Mucosa of rectum (tissue), 2 donors: Measurements from ENCODE around the gene GALP.
"Not testable (repeated sequence)": the region's sequence is repeated elsewhere in the genome, so short reads cannot be mapped to it uniquely, and the experiment has no call there.

Experiments
- H3K27ac ChIP-seq, 2 donors: one replicate each; pipeline ENCODE4 v1.7.0; 2013; ENCODE audit warnings: inconsistent platforms in 2 of 2, low read depth in 2 of 2, low read length in 2 of 2
- H3K27me3 ChIP-seq, 2 donors: one replicate each; pipeline ENCODE4 v1.7.0; 2013; ENCODE audit warnings: low read length in 2 of 2; ENCODE audit not compliant: control insufficient read depth in 2 of 2, insufficient read depth in 2 of 2
- H3K36me3 ChIP-seq, 2 donors: one replicate each; pipeline ENCODE4 v1.7.0; 2013; ENCODE audit warnings: low read length in 2 of 2; ENCODE audit not compliant: control insufficient read depth in 2 of 2, insufficient read depth in 2 of 2
- H3K4me1 ChIP-seq, 2 donors: one replicate each; pipeline ENCODE4 v1.7.0; 2013; ENCODE audit warnings: low read length in 2 of 2, mild to moderate bottlenecking in 1 of 2; ENCODE audit not compliant: control insufficient read depth in 2 of 2, insufficient read depth in 2 of 2
- H3K4me3 ChIP-seq, 2 donors: one replicate each; pipeline ENCODE4 v1.7.0; 2013; ENCODE audit warnings: low read length in 2 of 2
- H3K9ac ChIP-seq, 2 donors: one replicate each; pipeline ENCODE4 v1.7.0; 2013; ENCODE audit warnings: low read length in 2 of 2, low read depth in 1 of 2, mild to moderate bottlenecking in 1 of 2
- H3K9me3 ChIP-seq, 2 donors: one replicate each; pipeline ENCODE4 v1.7.0; 2013; ENCODE audit warnings: low read length in 2 of 2; ENCODE audit not compliant: control insufficient read depth in 2 of 2
- donor health status: healthy.
- donor health status: Normal muscosa, but diverticular disease.

Gene GALP

DNA sequence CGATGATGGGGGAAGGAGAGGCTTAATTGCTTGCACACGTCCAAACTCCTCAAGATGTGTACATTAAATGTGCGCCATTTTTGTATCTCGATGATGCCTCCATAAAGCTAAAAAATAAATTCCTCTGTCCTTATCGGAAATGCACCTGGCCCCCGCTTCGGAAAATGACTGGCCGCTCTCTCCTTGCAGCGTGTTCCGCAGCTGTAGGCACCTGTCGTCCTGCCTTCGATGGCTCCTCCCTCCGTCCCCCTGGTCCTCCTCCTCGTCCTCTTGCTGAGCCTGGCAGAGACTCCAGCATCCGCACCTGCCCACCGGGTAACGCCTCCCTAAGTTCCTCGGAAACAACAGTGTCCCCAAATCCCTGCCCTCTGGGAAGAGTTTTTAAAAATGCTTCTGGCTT is 1.1 kb downstream of the GALP start:
- H3K4me3 ChIP-seq: no peak overlapping the region
- H3K27ac ChIP-seq: no peak overlapping the region
- no peaks in the 10 kb centered on the region for H3K4me1 ChIP-seq
- no peaks in the 10 kb centered on the region for H3K9me3 ChIP-seq
- peaks cover 6 to 9% of the 10 kb centered on the region in 2 donors for H3K27me3 ChIP-seq
- H3K9ac ChIP-seq: no peak overlapping the region
- no peaks in the 10 kb centered on the region for H3K36me3 ChIP-seq

DNA sequence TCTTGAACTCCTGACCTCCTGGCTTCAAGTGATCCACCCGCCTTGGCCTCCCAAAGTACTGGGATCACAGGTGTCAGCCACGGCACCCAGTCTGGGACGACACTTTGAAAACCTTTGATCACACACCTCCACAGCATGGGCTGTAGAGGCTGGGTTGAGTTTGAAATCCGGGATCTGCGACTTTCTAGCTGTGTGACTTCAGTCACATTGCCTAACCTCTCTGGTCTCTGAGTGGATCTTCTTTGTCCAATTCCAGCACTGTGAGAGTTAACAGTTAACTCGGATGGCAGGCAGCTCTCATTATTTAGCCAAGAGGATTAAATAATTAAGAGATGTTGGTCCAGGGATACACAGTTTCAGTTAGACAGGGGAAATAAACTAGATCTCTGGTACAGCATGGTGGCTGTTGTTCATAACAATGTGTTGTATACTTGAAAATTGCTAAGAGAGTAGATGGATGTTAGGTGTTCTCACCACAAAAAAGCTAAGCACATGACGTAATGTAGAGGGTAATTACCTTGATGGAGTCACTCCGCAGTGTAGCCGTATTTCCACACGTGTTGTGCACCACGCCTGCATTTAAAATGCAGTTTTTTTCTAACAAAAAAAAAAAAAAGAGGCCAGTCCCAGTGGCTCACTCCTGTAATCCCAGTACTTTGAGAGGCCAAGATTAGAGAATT is 1.9 kb downstream of the GALP start:
- no peak overlapping the region for H3K4me3 ChIP-seq
- H3K27me3 ChIP-seq: peaks cover 9% of the 10 kb centered on the region in 2 donors
- H3K9me3 ChIP-seq: no peaks in the 10 kb centered on the region
- H3K36me3 ChIP-seq: no peaks in the 10 kb centered on the region
- no peaks in the 10 kb centered on the region for H3K4me1 ChIP-seq
- no peak overlapping the region for H3K9ac ChIP-seq
- no peak overlapping the region for H3K27ac ChIP-seq

DNA sequence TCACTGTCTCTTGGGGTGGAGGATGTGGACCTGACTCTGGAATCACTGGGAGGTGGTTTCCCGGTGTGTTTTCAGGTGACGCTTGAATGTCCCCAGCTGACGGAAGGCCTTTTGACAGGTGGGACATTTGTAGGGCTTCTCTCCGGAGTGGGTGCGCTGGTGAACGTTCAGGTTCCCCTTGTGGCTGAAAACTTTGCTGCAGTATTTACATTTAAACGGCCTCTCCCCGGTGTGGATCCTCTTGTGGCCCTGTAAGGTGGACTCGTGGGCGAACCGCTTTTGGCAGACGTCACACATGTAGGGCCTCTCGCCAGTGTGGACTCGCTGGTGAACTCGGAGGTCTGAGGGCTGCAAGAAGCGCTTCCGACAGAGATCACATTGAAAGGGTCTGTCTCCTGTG is 14.0 kb downstream of the GALP start:
- Histone ChIP-seq H3K9me3 (no peaks in the 10 kb centered on the region), H3K27me3 (no peaks in the 10 kb centered on the region), H3K36me3 (no peaks in the 10 kb centered on the region), H3K4me3 (no peak overlapping the region), H3K27ac (no peak overlapping the region), H3K9ac (no peak overlapping the region), H3K4me1 (no peaks in the 10 kb centered on the region)

DNA sequence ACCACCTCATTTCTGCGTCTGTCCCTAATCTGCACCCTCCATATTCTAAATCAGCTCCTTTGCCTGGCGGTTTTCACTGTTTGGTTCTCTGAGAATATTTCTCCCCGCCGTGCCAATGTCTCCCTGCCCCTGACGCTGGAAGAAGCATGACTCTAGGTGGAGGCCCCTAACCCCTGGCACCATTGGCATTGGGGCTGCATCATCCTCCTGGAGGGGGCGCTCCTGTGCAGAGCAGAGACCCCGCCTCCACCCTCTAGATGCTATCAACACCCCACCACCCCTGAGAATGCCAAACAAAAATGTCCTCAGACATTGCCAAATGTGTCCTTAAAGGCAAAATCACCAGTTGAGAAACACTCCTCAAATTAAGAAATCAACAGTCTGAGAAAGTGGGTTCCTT is 15.3 kb downstream of the GALP start:
- no peaks in the 10 kb centered on the region for H3K4me1 ChIP-seq
- H3K36me3 ChIP-seq: no peaks in the 10 kb centered on the region
- no peaks in the 10 kb centered on the region for H3K27me3 ChIP-seq
- no peak overlapping the region for H3K4me3 ChIP-seq
- H3K9ac ChIP-seq: no peak overlapping the region
- no peak overlapping the region for H3K27ac ChIP-seq
- H3K9me3 ChIP-seq: no peaks in the 10 kb centered on the region

- no peaks in the 10 kb centered on the region for H3K36me3 ChIP-seq
- no peaks in the 10 kb centered on the region for H3K27me3 ChIP-seq
- no peak overlapping the region for H3K9ac ChIP-seq
- H3K9me3 ChIP-seq: no peaks in the 10 kb centered on the region
- no peaks in the 10 kb centered on the region for H3K4me1 ChIP-seq
- no peak overlapping the region for H3K27ac ChIP-seq
- no peak overlapping the region for H3K4me3 ChIP-seq
Observed at GRCh38 chr19:56191711-56192110, 15.9 kb downstream of the GALP start.

GRCh38 chr19:56193981-56194640 is 18.3 kb downstream of the GALP start:
- no peaks in the 10 kb centered on the region for H3K4me1 ChIP-seq

GRCh38 chr19:56197646-56198045 is 21.8 kb downstream of the GALP start, which contains the start of gene ZSCAN5B:
Gene ZSCAN5B (minus strand): TSS chr19:56197783. CDS start chr19:56193052, 4,731 bp downstream.
- not testable (repeated sequence) for H3K9me3 ChIP-seq, H3K27ac ChIP-seq, H3K27me3 ChIP-seq, H3K4me3 ChIP-seq, H3K9ac ChIP-seq, H3K4me1 ChIP-seq, H3K36me3 ChIP-seq

More at GRCh38 chr19:56193981-56194640, 18.3 kb downstream of the GALP start:
- no peaks in the 10 kb centered on the region for H3K9me3 ChIP-seq
- H3K9ac ChIP-seq: no peak overlapping the region
- H3K4me3 ChIP-seq: no peak overlapping the region
- no peak overlapping the region for H3K27ac ChIP-seq
- H3K36me3 ChIP-seq: no peaks in the 10 kb centered on the region
- no peaks in the 10 kb centered on the region for H3K27me3 ChIP-seq

DNA sequence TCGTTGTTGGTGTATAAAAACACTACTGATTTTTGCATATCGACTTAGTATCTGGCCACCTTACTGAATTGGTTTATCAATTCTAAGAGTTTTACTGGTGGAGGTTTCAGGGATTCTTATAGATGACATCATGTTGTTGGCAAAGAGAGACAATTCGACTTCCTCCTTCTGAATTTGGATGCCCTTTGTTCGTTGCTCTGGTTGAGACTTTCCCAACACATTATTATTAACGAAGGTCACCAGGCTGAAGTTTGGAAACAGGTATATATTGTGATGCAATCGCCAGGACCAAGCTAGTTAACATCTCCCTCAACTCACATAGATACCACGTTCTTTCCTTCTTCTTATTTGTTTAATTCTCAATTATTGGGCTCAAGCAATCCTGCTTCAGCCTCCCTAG is 23.9 kb downstream of the GALP start:
- Histone ChIP-seq H3K4me1 (no peaks in the 10 kb centered on the region), H3K27ac (no peak overlapping the region), H3K27me3 (no peaks in the 10 kb centered on the region)

DNA sequence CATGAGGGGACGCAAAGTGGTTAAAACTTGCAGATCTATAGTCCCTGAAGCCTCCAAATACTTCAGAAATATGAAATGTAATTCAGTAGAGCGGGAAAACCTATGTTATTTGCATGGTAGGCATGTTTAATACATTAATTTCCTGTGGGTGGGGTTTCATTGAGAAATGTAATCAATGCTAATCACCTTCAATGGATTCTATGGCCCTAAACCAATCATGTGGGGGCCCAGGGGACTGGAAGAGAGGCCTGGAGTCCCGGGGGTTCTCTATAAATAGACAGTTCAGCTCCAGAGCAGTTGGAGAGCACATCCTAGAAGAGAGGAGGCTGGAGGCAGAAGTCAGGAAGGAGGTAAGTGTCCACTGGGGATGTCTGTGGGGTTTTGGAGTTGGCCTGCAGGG is 26.2 kb downstream of the GALP start, which contains the start of gene ZSCAN5C:
Gene ZSCAN5C, plus strand, starts transcription at position 301 of the 400 bp plus-strand sequence. CDS start 3,641 bp downstream, outside the sequence.
- no peaks in the 10 kb centered on the region for H3K4me1 ChIP-seq
- no peak within 1 kb of the TSS for H3K27ac ChIP-seq
- no peaks in the 10 kb centered on the region for H3K36me3 ChIP-seq
- no peak within 1 kb of the TSS for H3K4me3 ChIP-seq
- H3K27me3 ChIP-seq: no peaks in the 10 kb centered on the region
- no peaks in the 10 kb centered on the region for H3K9me3 ChIP-seq
- H3K9ac ChIP-seq: no peak within 1 kb of the TSS

More for the DNA sequence above, 23.9 kb downstream of the GALP start:
- H3K9ac ChIP-seq: no peak overlapping the region
- no peaks in the 10 kb centered on the region for H3K9me3 ChIP-seq
- H3K36me3 ChIP-seq: no peaks in the 10 kb centered on the region
- no peak overlapping the region for H3K4me3 ChIP-seq

DNA sequence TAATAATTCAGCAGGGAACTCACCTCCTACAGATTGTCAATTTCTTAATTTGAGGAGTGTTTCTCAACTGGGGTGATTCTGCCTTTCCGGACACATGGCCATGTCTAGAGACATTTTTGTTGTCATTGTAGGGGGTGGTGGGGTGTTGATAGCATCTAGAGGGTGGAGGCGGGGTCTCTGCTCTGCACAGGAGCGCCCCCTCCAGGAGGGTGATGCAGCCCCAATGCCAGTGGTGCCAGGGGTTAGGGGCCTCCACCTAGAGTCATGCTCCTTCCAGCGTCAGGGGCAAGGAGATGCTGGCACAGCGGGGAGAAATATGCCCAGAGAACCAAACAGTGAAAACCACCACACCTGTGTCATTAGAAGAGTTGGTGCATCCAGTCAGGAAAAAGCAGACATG is 31.8 kb downstream of the GALP start:
- H3K4me3 ChIP-seq, H3K4me1 ChIP-seq, H3K9ac ChIP-seq, H3K27me3 ChIP-seq, H3K27ac ChIP-seq, H3K36me3 ChIP-seq, H3K9me3 ChIP-seq: not testable (repeated sequence)
